D721Med (cell line): ENCODE measurements around the gene DDX54.

Experiments
- DNase-seq: peaks from one replicate; pipeline ENCODE4 v3.0.0; 2011; ENCODE audit warnings: low spot score; ENCODE audit not compliant: insufficient read length
- FAIRE-seq: peaks from 2 replicates; lab custom pipeline; 2011; peaks lifted over from hg19 to GRCh38; lab: Jason Lieb, UNC
- TF ChIP-seq, protein P1 (sequence below): IDR thresholded peaks from 2 replicates; pipeline ENCODE4 v1.5.1; 2012; ENCODE audit warnings: mild to moderate bottlenecking, control low read depth; ENCODE audit not compliant: insufficient read depth; ENCODE audit errors: missing control alignments

The DDX54 gene

GRCh38 chr12:113196582-113196981 lies 11.3 kb upstream of the DDX54 start:
- TF ChIP-seq, protein P1, sequence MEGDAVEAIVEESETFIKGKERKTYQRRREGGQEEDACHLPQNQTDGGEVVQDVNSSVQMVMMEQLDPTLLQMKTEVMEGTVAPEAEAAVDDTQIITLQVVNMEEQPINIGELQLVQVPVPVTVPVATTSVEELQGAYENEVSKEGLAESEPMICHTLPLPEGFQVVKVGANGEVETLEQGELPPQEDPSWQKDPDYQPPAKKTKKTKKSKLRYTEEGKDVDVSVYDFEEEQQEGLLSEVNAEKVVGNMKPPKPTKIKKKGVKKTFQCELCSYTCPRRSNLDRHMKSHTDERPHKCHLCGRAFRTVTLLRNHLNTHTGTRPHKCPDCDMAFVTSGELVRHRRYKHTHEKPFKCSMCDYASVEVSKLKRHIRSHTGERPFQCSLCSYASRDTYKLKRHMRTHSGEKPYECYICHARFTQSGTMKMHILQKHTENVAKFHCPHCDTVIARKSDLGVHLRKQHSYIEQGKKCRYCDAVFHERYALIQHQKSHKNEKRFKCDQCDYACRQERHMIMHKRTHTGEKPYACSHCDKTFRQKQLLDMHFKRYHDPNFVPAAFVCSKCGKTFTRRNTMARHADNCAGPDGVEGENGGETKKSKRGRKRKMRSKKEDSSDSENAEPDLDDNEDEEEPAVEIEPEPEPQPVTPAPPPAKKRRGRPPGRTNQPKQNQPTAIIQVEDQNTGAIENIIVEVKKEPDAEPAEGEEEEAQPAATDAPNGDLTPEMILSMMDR: no peak
- no peak for DNase-seq
- FAIRE-seq: no peak

- FAIRE-seq (no peak), DNase-seq (no peak)
- TF ChIP-seq, protein P1: no peak
Observed at GRCh38 chr12:113195598-113195997, 10.3 kb upstream of the DDX54 start.

DNA sequence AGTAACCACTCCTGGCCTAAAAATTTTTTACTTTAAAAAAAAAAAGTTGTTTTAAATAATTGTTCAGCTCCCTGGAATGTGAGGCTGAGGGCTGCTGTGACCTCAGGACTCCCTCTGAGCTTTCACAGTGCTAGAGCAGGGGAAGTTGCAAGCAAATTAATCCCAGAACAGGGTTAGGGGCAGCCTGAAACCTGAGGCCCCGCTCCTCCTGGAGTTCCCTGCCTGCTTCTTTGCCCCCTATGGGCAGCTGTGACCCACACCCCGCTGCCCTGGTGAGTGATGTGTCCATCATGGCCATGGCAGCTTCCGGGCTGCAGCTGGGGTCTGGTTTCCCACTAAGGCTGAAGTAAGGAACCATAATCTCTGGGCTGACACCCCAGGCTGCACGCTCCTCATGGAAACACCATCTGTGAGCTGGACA lies 9.7 kb upstream of the DDX54 start:
- DNase-seq (no peak), FAIRE-seq (no peak)
- TF ChIP-seq, protein P1: no peak

DNA sequence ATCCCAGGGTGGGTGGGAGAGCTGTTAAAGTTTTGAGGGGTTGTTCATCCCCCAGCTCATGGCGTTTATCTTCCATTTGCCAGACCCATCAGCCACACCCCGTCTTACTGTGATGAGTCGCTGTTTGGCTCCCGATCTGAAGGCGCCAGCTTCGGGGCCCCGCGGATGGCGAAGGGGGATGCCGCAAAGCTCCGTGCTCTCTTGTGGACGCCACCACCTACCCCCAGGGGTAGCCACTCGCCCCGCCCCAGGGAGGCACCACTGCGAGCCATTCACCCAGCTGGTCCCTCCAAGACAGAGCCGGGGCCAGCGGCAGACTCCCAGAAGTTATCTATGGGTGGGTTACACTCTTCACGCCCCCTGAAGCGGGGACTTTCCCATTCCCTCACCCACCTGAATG lies 5.9 kb upstream of the DDX54 start:
- FAIRE-seq: no peak
- DNase-seq: no peak
- TF ChIP-seq, protein P1: no peak

DNA sequence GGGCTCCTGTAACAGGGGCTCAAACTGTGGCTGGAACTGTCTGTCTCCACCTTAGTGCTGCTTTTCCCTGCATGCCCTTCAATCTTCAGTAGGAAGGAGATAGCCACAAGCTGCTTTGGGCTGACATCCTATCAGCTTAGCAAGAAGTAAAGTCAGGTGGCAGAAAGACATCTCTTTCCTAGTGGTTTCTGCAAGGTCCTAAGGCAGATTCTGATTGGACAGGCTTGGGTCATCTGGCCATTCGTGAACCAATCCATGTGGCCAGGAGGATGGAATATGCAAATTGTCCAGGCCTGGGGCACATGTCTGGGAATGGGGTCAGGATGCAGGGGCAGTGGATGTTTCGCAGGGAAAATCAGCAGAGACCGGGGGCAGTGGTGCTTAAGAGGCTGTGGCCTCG lies 5.5 kb upstream of the DDX54 start:
- TF ChIP-seq, protein P1: no peak
- DNase-seq: no peak
- FAIRE-seq: no peak

GRCh38 chr12:113189361-113189760 lies 4.1 kb upstream of the DDX54 start:
- TF ChIP-seq, protein P1: no peak
- no peak for FAIRE-seq
- no peak for DNase-seq

GRCh38 chr12:113186666-113187325 lies 1.5 kb upstream of the DDX54 start:
- FAIRE-seq: no peak
- DNase-seq: no peak
- TF ChIP-seq, protein P1: no peak
